ENCODE measurements around the gene HS6ST1.

Gene HS6ST1

DNA sequence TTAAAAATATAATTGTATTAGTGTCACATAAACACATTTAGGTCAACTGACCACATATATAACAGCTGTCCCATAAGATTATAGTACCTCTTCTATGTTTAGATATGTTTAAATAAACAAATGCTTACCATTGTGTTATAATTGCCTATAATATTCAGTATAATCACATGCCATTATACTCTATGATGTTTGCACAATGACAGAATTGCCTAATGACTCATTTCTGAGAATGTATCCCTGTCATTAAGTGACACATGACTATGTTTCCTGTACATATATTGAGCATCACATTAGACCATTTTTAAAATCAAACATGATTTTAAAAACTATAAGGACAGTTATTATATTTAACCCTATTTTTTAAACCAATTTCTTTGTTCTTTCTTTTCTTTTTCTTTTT is 89.8 kb downstream of the HS6ST1 start (continued):
- TF ChIP-seq, protein P1, sequence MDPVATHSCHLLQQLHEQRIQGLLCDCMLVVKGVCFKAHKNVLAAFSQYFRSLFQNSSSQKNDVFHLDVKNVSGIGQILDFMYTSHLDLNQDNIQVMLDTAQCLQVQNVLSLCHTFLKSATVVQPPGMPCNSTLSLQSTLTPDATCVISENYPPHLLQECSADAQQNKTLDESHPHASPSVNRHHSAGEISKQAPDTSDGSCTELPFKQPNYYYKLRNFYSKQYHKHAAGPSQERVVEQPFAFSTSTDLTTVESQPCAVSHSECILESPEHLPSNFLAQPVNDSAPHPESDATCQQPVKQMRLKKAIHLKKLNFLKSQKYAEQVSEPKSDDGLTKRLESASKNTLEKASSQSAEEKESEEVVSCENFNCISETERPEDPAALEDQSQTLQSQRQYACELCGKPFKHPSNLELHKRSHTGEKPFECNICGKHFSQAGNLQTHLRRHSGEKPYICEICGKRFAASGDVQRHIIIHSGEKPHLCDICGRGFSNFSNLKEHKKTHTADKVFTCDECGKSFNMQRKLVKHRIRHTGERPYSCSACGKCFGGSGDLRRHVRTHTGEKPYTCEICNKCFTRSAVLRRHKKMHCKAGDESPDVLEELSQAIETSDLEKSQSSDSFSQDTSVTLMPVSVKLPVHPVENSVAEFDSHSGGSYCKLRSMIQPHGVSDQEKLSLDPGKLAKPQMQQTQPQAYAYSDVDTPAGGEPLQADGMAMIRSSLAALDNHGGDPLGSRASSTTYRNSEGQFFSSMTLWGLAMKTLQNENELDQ (tag by site-specific recombination; IDR thresholded peaks at IDR 0.05; ENCODE audit: low read depth) = no peak
- TF ChIP-seq ZNF16 (tag by site-specific recombination; IDR thresholded peaks at IDR 0.05; ENCODE audit: low read depth) (no peak), ZNF621 (tag by site-specific recombination; IDR thresholded peaks at IDR 0.05) (no peak), ZNF76 (tag by site-specific recombination; IDR thresholded peaks at IDR 0.05; ENCODE audit: borderline replicate concordance, low read depth) (no peak), ZEB2 (tag by site-specific recombination; IDR thresholded peaks at IDR 0.05) (peak; percentile 51; the same call in 1 of the 2 replicates), ZNF571 (tag by site-specific recombination; IDR thresholded peaks at IDR 0.05) (no peak), ZNF292 (tag by site-specific recombination; IDR thresholded peaks at IDR 0.05; ENCODE audit: borderline replicate concordance, low read depth) (no peak), ZNF768 (tag by site-specific recombination; IDR thresholded peaks at IDR 0.05) (no peak), MZF1 (tag by site-specific recombination; IDR thresholded peaks at IDR 0.05; ENCODE audit: borderline replicate concordance) (no peak), SCRT1 (tag by site-specific recombination; IDR thresholded peaks at IDR 0.05; ENCODE audit: borderline replicate concordance) (no peak), ZSCAN23 (tag by site-specific recombination; IDR thresholded peaks at IDR 0.05) (no peak), REST (tag by site-specific recombination; IDR thresholded peaks at IDR 0.05) (no peak), ZNF350 (tag by site-specific recombination; IDR thresholded peaks at IDR 0.05) (no peak), ZNF324 (tag by site-specific recombination; IDR thresholded peaks at IDR 0.05) (no peak), PRDM6 (tag by site-specific recombination; IDR thresholded peaks at IDR 0.05) (peak; percentile 59; the same call in 1 of the 2 replicates), EGR2 (tag by site-specific recombination; IDR thresholded peaks at IDR 0.05; ENCODE audit: low read depth) (no peak), ZNF596 (tag by site-specific recombination; IDR thresholded peaks at IDR 0.05) (no peak), ZNF335 (tag by site-specific recombination; conservative IDR thresholded peaks at IDR 0.05) (peak; percentile 55; the same call in 1 of the 2 replicates), ZBTB8A (tag by site-specific recombination; IDR thresholded peaks at IDR 0.05) (no peak), ZNF416 (tag by site-specific recombination; IDR thresholded peaks at IDR 0.05) (no peak), WT1 (tag by site-specific recombination; IDR thresholded peaks at IDR 0.05) (0 out of 2 replicates have a peak, but pooled peaks have one; percentile 20), KLF9 (tag by site-specific recombination; IDR thresholded peaks at IDR 0.05; ENCODE audit: low read depth) (no peak), REPIN1 (tag by site-specific recombination; IDR thresholded peaks at IDR 0.05; ENCODE audit: low read depth) (no peak), ZNF785 (tag by site-specific recombination; IDR thresholded peaks at IDR 0.05) (no peak), ZNF704 (tag by site-specific recombination; IDR thresholded peaks at IDR 0.05) (no peak), ZNF174 (tag by site-specific recombination; IDR thresholded peaks at IDR 0.05) (no peak)
- TF ChIP-seq, protein P2, sequence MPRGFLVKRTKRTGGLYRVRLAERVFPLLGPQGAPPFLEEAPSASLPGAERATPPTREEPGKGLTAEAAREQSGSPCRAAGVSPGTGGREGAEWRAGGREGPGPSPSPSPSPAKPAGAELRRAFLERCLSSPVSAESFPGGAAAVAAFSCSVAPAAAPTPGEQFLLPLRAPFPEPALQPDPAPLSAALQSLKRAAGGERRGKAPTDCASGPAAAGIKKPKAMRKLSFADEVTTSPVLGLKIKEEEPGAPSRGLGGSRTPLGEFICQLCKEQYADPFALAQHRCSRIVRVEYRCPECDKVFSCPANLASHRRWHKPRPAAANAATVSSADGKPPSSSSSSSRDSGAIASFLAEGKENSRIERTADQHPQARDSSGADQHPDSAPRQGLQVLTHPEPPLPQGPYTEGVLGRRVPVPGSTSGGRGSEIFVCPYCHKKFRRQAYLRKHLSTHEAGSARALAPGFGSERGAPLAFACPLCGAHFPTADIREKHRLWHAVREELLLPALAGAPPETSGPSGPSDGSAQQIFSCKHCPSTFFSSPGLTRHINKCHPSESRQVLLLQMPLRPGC (tag by site-specific recombination; IDR thresholded peaks at IDR 0.05) = peak; percentile 89
- TF ChIP-seq, protein P3, sequence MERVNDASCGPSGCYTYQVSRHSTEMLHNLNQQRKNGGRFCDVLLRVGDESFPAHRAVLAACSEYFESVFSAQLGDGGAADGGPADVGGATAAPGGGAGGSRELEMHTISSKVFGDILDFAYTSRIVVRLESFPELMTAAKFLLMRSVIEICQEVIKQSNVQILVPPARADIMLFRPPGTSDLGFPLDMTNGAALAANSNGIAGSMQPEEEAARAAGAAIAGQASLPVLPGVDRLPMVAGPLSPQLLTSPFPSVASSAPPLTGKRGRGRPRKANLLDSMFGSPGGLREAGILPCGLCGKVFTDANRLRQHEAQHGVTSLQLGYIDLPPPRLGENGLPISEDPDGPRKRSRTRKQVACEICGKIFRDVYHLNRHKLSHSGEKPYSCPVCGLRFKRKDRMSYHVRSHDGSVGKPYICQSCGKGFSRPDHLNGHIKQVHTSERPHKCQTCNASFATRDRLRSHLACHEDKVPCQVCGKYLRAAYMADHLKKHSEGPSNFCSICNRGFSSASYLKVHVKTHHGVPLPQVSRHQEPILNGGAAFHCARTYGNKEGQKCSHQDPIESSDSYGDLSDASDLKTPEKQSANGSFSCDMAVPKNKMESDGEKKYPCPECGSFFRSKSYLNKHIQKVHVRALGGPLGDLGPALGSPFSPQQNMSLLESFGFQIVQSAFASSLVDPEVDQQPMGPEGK (tag by site-specific recombination; IDR thresholded peaks at IDR 0.05) = no peak
- TF ChIP-seq, protein P4, sequence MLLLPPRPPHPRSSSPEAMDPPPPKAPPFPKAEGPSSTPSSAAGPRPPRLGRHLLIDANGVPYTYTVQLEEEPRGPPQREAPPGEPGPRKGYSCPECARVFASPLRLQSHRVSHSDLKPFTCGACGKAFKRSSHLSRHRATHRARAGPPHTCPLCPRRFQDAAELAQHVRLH (tag by site-specific recombination; IDR thresholded peaks at IDR 0.05) = no peak
